ENCODE data around the gene NLGN1. TPM values are rescaled to one million over a fixed set of nuclear protein-coding genes. Genes with fewer than 3 reads are reported as not detected.

The NLGN1 gene
- total RNA-seq, 2 donors from 2014 or later, result 0.98 to 2.0 TPM

- intact Hi-C loops (cut with DNase I, micrococcal nuclease), result no loop called here
- ATAC-seq (no peak), DNase-seq (no peak)
Observed at GRCh38 chr3:174242311-174243041, 844.9 kb downstream of the NLGN1 start.

DNA sequence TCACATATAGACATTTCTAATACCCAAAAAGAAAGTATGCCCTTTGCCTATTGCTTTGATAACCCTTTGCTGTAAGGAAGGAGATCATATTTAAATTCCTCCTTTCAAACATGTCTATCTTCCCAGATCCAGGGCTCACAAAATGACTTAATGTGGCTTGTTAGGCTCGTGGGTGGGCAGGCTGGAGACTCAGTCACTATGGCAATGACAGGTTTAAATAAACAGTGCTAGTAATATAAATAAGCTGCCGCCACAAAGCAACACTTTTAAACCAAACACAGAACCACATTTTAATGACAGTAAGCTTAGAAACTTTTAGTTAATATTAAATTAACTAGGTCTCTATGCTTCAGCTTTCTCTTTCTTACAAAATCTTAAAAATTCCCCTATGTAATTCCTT, 845.6 kb downstream of the NLGN1 start:
- intact Hi-C loops (cut with DNase I, micrococcal nuclease), result no loop called here
- ATAC-seq, result no peak
- DNase-seq, result no peak

GRCh38 chr3:174247687-174248152, 850.2 kb downstream of the NLGN1 start:
- ATAC-seq (no peak), DNase-seq (no peak)
- intact Hi-C loops (cut with DNase I, micrococcal nuclease), result no loop called here

GRCh38 chr3:174251681-174252080, 854.1 kb downstream of the NLGN1 start:
- intact Hi-C loops (cut with DNase I, micrococcal nuclease), result no loop called here
- ATAC-seq (no peak), DNase-seq (no peak)

DNA sequence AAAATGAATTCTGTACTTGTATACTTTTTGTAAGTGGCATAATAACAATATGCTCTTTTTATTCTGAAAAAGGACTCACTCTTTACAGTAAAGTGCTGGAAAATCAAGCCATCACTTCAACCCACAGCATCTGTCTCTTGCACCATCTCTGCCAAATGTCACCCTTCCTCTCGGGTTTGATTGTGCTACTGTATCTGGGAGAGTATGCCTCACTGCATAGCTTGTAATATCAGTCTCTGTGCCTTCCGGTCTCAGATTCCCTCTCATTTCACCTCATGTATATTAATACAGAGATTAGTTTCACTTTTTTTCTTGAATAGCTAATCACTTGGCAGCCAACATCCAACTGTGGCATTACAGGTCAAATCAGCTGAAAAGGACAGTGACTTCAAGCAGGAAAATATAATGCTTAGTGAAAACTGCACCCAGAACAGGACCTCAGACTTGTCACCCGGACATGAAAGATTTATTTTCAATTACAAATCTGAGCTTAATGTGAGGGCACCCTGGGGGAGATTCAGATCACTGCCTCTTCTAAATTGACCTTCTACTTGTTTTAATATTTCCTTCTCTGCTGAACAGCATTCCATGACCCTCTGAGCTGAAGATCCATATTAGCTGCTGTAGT, 855.8 kb downstream of the NLGN1 start:
- intact Hi-C loops (cut with DNase I, micrococcal nuclease), result no loop called here
- ATAC-seq (no peak), DNase-seq (no peak)

- intact Hi-C loops (cut with DNase I, micrococcal nuclease), result no loop called here
- ATAC-seq, result no peak
Observed at GRCh38 chr3:174253940-174254339, 856.4 kb downstream of the NLGN1 start.

GRCh38 chr3:174255454-174255853, 857.9 kb downstream of the NLGN1 start:
- ATAC-seq, result no peak

More at GRCh38 chr3:174253940-174254339, 856.4 kb downstream of the NLGN1 start:
- DNase-seq, result no peak

GRCh38 chr3:174266476-174266875, 868.9 kb downstream of the NLGN1 start:
- ATAC-seq (no peak), DNase-seq (no peak)

More at GRCh38 chr3:174255454-174255853, 857.9 kb downstream of the NLGN1 start:
- intact Hi-C loops (cut with DNase I, micrococcal nuclease), result no loop called here
- DNase-seq, result no peak

DNA sequence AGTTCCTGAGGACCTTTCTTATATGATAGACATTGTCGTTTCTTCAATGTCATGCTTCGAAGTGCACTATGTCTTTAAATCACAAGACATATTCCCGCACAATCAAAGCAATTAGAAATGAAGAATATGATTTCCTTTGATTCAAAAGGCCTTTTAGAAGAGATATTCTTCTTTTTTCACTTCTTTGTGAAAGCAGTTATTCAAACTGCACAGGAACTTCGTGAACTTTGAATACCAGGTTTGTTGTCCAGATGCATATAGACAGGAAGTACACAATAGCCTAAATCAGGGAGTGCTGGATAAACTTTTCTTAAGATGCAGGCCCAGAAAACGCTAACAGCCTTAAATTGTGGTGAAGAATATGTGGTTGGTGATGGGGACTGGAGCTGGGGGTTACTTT, 870.5 kb downstream of the NLGN1 start:
- no peak for ATAC-seq
- no peak for DNase-seq
- intact Hi-C loops (cut with DNase I, micrococcal nuclease), result no loop called here

More at GRCh38 chr3:174266476-174266875, 868.9 kb downstream of the NLGN1 start:
- intact Hi-C loops (cut with DNase I, micrococcal nuclease), result no loop called here

GRCh38 chr3:174268586-174268985, 871.0 kb downstream of the NLGN1 start:
- ATAC-seq, result no peak
- DNase-seq, result no peak
- intact Hi-C loops (cut with DNase I, micrococcal nuclease), result no loop called here

DNA sequence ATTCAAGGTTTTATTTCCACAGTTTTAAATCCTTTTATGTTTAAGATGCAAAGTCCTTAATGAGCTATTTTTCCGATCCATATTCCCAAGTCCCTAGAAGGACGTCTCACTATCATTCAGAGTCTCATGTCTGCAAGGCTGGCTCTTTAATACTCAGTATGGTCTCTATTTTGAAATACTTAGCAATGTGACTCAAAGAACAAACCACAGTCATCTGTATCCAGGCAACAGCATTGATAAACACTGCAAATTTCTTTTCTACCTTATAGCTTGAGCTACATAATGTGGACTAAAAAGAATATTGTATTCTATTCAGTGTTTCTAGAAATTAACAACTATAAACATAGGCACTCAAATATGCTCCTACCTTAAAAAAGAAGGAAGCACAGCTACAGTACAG, 873.3 kb downstream of the NLGN1 start:
- intact Hi-C loops (cut with DNase I, micrococcal nuclease), result no loop called here
- DNase-seq (no peak), ATAC-seq (no peak)

DNA sequence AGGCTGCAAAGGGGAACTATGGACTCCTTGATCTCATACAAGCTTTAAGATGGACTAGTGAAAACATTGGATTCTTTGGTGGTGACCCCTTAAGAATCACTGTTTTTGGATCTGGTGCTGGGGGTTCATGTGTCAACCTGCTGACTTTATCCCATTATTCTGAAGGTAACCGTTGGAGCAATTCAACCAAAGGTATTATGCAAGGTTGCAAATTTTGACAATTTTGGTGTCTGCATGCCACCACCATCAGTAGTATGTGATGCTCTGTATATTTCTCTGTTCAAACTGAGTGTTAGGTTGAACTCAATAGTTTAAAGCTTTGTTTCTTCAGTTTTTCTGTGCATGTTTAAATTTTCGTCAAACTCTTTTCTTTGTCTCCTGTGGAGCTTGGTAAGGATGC, 877.8 kb downstream of the NLGN1 start:
- ATAC-seq, result no peak
- intact Hi-C loops (cut with DNase I, micrococcal nuclease), result no loop called here

DNA sequence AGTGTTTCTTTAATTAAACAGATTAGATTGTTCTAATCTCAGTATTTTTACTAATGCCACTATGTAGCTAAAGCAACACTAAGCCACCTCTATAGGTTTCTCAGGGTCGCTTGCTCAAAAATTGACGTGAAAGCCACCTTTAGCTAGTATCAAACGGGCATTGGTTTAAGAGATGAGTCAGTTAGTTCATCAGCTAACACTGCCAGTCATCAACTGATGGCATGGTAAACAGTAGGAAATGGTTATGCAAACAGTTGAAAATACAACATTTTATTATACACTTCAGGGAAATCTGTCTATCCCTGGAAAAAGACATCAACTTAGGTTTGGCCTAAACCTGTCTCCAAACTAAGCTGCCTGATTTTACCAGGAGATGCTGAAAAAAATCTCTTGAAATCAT, 879.3 kb downstream of the NLGN1 start:
- intact Hi-C loops (cut with DNase I, micrococcal nuclease), result no loop called here
- ATAC-seq (no peak), DNase-seq (no peak)

More for the DNA sequence above, 877.8 kb downstream of the NLGN1 start:
- no peak for DNase-seq

DNA sequence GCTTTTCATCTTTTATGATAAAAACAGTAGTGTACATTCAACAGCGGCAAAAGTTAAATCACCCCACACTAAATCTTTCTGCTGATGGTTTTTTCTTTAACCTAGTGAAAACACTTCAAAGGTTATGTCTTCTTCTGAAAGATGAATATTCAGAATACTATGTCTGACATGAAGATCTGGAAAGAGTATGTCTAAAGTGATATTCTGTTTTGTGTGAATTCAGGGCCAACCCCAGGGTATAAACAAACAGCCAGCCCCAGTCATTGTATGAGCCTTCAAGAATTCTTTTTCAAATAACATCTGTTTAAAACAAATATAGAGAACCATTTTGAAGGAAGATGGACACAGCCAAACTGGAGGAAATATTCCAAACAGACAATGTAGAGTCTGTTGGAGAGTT, 880.5 kb downstream of the NLGN1 start:
- intact Hi-C loops (cut with DNase I, micrococcal nuclease), result no loop called here
- DNase-seq, result no peak
- no peak for ATAC-seq

DNA sequence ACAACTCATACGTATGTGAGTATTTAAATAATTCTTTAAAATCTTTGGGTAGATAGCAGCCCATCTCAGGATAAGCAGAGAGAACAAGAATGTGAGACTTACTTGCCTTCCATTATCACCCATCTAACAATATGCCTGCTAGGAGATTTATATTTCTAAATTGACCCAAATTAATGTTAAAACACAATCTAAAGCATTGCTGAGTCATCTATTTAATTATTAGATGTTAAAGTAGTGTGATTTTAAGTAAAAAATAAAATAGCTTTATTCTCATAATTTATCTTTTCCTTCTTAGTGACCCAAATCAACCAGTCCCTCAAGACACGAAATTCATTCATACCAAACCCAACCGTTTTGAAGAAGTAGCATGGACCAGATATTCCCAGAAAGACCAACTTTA, 882.6 kb downstream of the NLGN1 start:
- intact Hi-C loops (cut with DNase I, micrococcal nuclease), result no loop called here
- no peak for ATAC-seq
- no peak for DNase-seq

GRCh38 chr3:174285242-174285864, 887.8 kb downstream of the NLGN1 start:
- intact Hi-C loops (cut with DNase I, micrococcal nuclease), result no loop called here
- DNase-seq (no peak), ATAC-seq (no peak)

DNA sequence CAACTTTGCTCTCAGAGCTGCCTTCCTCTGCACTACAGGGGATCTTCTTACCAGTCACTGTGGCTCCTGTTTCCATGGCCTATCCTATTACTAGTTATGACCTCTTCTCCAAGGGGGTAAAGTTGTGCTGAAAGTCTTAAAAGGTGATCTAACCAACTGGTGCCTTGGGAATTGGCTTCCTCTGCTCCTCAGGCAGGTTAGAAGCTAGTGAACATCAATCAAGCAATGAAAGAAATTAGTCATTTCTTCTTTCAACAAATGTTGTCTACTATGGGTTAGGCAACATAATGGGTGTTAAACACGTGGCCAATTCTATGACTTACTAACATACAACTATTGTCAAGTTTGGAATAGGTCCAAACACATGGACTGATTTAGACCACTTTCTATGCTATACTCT, 890.2 kb downstream of the NLGN1 start:
- ATAC-seq (no peak), DNase-seq (no peak)
- intact Hi-C loops (cut with DNase I, micrococcal nuclease), result no loop called here

DNA sequence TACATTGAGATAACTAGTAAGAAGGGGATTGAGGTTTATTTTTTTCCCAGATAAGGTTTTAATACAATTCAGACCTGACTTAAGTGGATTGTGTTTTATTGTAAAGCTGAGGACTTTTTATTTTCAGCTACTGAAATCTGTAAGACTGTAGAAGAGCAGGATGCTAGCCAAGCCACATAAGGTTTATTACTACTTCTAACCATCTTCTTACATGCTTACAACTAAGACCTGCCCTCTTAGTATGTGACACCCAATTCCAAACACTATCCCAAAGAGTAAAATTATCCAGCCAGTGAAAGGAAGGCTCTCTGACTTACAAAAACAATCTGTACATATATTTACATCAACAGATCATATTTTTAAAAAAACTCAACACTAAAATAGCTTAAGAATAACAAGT, 897.1 kb downstream of the NLGN1 start:
- intact Hi-C loops (cut with DNase I, micrococcal nuclease), result no loop called here
- DNase-seq (no peak), ATAC-seq (no peak)

DNA sequence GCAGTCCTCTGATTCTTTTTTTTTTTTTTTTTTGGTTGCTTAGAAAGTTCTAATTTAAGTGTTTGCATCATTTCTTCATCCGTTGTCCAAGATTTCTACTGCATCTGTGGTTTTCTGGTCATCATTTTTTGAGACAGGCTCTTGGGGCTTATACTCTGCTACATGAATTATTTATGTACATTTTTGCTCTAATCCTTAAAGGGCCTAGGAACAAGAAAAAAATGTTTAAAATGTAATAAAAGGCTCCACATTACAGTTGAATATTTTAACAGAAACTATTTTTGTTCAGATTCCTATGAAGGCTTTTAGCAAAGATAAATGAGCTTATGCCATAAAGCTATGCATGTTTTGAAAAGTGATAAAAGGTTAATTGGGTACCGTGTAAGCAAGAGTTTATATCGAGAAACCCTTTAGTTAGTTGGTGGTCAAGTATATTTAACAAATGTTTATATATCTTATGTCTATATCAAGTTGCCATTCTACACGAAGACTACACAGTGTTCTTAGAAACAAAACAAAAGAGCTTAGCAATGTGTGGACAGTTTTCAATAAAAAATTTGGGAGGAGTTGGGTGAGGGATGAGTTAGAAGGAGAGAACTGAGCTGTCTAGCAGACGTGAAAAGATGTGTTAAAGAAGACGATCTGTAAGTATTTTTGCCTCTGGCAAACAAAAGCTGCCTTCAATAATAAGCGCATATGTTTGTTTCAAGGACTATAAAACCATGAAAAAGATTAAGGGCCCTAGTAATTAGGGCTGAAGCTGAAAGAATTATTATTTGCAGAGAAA, 898.0 kb downstream of the NLGN1 start:
- DNase-seq, result no peak
- ATAC-seq, result no peak
- intact Hi-C loops (cut with DNase I, micrococcal nuclease), result no loop called here

Data from left colon (tissue), 2 donors.